CD4-positive, alpha-beta T cell treated with Interleukin-15 for 4 hours (primary cell): ENCODE measurements around the gene RGS9.
"Not testable (repeated sequence)": the region's sequence is repeated elsewhere in the genome, so short reads cannot be mapped to it uniquely, and the experiment has no call there.

Experiments
- DNase-seq: peaks from one replicate; pipeline ENCODE4 v3.0.0-alpha.2; 2020; ENCODE audit warnings: low spot score

Gene RGS9

DNA sequence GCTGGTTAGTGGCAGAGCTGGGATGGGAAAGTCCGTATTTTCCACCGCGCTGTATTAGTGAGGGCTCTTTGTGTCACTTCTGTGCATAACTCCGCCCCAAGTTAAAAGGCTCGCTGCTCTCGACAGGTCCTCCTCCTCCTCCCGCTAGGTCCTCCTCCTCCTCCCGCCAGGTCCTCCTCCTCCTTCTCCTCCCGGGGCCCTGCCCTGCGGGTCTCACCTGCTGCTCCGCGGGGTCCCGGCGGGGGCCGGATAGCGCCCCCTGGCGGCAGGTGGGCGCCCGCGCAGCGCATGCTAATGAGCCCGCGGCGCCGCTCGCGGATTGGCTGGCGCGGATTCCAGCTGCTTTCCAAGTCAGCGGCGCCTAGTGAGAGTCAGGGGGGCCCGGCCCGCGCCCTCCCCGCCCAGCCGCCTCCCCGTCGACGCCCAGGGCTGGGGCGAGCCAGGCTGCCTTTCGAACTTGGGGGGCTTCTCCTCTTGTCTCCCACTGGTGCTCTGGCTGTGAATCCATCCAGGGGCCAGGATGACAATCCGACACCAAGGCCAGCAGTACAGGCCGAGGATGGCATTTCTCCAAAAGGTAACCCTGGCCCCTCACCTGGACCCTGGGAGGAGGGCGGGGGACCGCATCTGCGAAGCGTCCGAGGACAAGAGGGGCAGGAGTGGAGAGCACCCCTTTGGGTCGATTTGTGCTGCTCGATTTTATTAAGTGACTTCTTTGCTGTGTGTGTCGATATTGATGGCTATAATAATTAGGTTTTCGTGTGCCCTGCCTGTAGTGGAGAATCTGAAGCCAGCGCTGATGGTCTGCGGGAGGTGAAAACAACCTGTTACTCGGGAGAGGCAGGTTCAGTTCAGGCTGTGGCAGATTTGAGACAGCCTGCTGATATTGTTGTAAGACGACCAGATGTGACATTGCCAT lies at the start of gene RGS9:
RGS9 (plus strand) TSS at position 350 of the 919 bp plus-strand sequence; CDS start at position 521, 171 bp downstream.
- peak; percentile 85 for DNase-seq

DNA sequence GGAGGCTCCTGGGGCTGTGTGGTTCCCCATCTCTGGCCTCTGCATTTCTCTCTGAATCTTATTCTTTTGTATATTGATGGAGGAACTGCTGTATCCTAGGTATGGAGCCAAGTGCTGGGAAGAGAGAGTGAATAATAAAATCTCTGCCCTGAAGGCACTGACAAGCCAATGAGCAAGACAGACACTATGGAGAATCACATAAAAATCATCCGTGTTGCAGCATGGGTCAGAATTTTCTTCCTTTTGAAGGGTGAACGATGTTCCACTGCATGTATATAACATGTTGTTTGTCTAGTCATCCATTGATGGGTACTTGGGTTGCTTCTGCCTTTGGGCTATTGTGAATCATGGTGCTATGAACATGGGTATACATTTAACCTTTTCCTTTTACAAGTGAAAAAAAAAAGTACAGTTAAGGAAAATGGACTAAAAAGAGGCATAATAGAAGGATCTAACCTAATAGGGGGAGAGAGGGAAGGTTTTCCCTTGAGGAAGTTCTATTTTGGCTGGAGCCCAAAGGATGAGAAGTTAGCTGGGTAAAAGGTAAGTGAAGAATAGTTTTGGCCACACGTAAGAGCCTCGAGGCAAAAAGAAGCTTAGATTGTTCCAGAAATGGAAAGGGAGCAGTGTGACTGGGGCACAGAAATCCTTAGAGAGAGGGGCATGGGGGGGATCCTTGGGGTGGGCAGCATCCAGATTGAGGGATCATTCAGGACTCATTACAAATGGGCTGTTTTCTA lies 48.4 kb upstream of the RGS9 start:
- no peak for DNase-seq

DNA sequence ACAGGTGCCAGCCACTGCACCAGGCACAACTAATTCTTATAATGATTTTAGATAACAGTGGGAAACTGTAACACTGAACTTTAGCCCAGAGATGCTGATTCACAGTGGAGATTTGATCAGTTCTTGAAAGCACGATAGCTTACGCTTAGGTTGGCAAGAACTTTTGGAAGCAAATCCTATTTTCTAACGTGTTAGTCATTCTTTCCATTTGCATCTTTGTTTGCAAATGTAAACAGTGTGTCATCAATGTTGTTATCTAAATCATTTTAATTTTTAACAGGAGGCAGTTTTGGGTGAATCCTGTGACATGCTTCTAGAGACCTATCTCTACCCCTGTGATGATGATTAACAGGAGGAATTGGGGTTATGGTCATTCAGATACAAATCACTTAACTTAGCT lies 44.9 kb upstream of the RGS9 start:
- DNase-seq: no peak

DNA sequence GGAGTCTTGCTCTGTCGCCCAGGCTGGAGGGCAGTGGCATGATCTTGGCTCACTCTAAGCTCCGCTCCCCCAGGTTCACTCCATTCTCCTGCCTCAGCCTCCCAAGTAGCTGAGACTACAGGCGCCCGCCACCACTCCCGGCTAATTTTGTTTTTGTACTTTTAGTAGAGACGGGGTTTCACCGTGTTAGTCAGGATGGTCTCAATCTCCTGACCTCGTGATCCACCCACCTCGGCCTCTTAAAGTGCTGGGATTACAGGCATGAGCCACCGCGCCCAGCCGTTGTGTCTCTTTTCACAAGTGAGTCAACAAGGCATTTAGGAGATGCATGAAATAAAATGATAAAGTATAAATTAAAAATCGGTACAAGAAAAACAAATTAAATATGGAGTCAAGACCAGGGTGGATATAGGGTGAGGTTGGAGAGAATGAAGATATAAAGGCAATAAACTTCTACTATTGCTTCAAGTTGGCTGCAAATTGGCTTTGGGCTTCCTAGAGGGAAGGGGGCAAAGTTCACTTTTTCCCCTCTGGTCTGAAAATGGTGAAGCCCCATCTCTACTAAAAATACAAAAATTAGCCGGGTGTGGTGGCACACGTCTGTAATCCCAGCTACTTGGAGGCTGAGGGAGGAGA lies 44.3 kb upstream of the RGS9 start:
- DNase-seq: not testable (repeated sequence)

DNA sequence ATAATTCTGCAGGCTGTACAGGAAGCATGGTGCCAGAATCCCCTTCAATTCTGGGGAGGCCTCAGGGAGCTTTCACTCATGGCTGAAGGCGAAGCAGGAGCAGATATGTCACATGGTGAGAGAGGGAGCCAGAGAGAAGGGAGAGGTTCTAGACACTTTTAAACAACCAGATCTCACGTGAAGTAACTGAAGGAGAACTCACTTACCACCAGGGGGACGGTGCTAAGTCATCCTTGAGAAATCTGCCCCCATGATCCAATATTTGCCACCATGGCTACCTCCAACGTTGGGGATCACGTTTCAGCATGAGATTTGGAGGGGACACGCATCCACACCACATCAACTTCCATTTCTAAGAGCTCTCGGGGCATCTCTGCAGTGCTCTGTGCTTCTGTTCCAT lies 43.2 kb upstream of the RGS9 start:
- no peak for DNase-seq

DNA sequence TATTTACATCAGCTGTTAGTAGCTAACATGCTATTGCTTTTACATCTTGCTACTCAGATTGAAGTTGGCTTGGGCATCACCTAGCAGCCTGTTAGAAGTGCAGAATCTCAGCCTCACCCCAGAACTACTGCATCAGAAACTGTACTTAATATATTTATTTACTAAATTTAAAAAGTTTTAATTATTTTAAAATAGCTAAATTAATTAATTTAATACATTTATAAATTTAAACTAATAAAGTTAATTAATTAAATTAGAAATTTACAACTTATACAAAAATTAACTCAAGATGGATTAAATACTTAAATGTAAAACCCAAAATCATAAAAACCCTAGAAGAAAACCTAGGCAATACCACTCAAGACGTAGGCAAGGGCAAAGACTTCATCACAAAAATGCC lies 41.7 kb upstream of the RGS9 start:
- no peak for DNase-seq

DNA sequence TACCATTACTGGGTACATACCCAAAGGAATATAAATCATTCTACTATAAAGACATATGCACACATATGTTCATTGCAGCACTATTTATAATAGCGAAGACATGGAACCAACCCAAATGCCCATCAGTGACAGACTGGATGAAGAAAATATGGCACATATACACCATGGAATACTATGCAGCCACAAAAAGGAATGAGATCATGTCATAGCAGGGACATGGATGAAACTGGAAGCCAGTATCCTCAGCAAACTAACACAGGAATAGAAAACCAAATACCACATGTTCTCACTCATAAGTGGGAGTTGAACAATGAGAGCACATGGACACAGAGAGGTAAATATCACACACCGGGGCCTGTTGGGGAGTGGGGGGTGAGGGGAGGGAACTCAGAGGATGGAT lies 40.8 kb upstream of the RGS9 start:
- DNase-seq: not testable (repeated sequence)

DNA sequence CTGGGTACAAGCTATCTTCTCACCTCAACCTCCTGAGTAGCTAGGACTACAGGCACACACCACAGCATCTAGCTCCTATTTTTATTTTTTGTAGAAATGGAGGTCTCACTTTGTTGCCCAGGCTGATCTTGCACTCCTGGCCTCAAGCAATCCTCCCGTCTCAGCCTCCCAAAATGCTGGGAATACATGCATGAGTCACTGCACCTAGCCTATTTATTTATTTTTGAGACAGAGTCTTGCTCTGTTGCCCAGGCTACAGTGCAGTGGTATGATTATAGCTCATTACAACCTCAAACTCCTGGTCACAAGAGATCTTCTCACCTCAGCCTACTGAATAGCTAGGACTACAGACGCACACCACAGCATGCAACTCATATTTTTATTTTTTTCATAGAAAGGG lies 40.1 kb upstream of the RGS9 start:
- DNase-seq: no peak

DNA sequence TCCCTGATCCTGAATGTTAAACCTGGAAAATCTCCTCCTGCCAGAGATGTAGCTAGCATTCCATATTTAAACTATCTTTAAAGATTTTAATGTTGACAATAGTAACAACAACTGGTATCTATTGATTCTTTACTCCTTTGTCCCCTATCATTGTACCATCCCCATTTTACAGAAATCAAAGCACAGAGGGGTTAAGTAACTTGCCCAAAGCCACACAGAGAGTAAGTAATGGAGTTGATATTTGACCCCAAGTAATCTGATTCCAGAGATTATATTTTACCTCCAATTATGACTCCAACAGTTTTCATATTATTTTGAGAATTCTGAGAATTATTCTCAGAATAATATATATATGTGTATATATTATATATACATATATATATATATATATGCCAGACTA lies 37.7 kb upstream of the RGS9 start:
- DNase-seq: no peak

DNA sequence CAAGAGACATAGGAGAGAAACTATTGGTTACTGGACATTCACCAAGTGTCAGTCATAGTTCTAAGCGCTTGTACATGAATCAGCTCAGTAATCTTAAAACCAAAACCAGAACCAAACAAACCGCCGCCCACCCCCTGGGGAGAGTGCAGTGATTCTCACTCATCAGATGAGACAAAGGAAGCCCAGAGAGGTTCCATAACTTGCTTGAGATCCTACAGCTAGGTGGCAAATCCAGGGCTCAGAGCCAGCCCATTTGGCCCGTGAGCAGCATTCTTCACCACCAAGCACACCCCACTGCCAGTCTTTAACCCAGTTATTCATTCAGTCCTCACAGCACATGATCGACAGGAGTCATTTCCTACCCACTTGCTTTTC lies 37.2 kb upstream of the RGS9 start:
- peak; percentile 66 for DNase-seq

DNA sequence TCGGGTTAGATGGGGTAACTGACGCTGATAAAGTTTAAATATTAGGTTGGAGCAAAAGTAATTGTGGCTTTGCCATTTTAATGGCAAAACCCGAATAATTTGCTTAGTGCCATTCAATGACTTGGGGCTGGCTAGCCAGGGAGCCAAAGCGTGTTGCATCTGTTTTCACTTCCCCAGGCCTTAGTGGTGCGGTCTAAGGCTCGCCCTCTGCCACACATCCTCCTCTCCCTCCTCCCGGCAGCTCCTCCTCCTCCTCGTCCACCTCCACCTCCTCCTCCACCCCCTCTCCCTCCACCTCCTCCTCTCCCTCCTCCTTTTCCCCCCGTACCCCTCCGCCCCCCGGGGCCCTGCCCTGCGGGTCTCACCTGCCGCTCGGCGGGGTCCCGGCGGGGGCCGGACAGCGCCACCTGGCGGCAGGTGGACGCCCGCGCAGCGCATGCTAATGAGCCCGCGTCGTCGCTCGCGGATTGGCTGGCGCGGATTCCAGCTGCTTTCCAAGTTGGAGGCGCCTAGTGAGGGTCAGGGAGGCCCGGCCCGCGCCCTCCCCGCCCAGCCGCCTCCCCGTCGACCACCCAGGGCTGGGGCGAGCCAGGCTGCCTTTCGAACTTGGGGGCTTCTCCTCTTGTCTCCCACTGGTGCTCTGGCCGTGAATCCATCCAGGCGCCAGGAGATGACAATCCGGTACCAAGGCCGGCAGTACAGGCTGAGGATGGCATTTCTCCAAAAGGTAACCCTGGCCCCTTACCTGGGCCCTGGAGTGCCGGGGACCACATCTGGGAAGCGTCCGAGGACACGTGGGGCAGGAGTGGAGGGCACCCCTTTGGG lies 36.6 kb upstream of the RGS9 start:
- peak; percentile 78 for DNase-seq

DNA sequence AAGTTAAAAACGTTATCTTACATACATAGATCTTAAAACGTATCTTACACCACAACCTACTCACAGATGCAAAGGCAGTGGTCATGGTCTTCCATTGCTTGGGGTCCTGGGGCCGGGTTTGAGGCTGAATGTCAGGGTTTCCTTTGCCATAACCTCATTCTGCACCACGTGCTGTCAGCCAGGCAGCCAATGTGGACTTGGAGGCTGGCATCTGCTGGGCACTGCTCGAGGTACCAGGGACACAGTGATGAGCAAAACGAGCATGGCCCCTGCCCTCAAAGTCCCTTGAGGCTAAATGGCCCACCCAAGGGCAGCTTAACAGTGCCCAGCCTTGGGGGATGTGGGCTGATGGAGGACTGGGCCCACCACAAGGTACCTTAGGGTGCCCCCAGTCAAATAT lies 35.8 kb upstream of the RGS9 start:
- DNase-seq: no peak

DNA sequence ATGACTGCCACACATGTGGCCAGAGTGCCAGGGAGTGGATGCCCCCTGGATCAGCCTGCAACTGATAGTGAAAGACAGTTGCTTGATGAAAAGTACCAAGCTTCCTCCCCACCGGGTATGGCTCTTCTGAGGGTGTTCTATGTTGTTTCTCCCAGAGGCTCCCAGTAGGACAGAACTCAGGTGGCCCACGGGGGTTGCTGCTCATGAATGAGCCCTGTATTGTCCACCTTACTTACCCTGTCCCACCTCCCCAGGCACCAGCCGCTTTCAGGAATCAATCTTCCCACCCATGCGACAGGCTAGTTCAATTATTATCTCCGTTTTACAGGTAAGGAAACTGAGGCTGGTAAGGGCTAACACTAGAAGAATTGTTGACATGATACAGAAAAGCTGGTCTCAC lies 34.9 kb upstream of the RGS9 start:
- DNase-seq: no peak

DNA sequence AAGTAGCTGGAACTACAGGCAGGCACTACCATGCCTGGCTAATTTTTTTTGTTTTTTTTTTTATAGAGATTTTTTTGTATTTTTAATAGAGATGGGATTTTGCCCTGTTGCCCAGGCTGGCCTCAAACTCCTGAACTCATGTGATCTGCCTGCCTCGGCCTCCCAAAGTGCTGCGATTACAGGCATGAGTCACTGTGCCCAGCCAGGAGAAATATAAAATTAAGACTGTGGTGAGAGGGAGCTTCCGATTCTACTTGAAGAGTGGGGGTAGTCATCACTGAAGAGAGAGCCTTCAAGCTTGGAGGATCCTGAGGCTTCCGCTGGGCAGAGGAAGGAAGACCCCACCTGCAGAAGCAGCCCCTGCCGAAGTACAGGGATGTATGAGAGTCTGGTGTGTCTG lies 34.4 kb upstream of the RGS9 start:
- no peak for DNase-seq

DNA sequence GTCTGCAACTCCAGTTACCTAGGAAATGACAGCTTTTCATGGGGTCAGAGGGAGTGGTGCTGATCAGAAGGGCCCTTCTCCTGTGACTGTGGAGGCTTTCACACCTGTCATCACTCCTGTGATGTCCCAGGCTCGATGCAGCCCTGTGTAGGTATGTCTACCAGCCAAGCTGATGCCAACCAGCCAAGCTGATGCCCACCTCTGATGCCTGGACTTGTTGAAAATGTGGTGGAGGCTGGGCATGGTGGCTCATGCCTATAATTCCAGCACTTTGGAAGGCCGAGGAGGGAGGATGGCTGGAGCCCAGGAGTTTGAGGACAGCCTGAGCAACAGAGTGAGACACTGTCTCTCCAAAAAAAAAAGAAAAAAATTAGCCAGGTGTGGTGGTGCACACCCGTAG lies 33.7 kb upstream of the RGS9 start:
- no peak for DNase-seq

DNA sequence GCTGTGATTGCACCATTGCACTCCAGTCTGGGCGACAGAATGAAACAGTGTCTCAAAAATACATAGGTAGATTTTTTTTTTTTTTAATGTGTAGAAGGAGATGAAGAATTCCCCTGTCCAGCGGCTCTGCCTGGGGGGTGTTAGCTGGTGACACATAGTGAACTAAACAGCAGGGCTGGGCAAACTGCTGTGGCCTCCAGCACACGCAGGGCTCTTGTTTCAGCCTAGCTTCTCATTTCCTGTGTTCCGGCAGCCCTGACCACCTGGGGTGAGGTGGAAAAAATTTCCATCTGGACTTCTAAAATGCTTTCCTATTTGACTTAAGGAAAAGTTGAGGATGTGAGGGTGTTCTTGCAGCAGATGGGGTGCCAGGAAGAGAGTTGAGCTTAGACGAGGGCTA lies 33.3 kb upstream of the RGS9 start:
- no peak for DNase-seq

DNA sequence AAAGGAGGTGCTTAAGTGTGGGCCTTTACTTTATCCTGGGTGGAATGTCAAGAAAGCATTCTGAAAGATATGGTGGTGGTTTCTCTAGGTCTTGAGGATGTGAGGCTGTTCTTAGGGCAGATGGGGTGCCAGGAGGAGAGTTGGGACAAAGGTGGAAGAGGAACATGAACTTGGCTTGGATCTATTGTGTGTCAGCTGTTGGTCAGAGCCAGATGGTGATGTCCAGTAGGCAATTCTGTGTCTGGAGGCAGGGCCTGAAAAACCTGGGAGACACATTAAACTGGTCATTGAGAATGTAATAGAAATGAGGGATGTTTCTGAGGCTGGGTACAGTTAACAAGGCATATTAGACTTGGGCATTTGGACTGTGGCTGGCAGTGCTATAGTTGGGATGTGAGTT lies 32.6 kb upstream of the RGS9 start:
- DNase-seq: no peak

DNA sequence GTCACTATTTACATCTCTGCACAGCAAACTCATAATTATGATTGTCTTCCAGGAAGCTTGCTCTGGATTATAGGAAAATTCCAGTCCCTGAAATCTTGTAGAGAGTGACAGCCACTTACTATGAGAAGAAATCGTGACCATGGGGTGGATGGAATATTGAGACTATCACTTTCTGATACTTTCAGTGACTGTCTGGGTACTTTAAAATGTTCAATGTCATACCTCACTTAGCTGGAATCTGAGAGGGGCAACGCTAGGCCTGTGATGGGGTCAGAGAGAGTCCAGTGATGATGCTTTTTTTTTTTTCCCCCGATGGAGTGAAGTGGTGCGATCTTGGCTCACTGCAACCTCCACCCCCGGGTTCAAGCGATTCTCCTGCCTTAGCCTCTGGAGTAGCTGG lies 32.2 kb upstream of the RGS9 start:
- DNase-seq: no peak

DNA sequence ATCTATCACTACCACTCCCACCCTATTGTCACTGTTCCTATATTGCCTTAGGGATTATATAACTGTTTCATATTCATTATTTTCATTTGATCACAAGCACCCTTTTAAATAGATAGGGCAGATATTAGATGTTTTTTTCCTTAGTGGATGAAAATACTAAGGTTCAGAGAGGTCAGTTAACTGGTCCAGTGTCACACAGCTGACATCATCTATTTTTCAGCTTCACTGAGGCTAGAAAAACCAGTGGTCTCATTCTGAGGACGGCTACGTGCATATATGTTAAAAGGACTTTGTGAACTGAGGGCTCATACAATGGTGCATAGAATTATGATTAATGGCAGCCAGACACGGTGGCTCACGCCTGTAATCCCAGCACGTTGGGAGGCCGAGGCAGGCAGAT lies 29.0 kb upstream of the RGS9 start:
- no peak for DNase-seq

DNA sequence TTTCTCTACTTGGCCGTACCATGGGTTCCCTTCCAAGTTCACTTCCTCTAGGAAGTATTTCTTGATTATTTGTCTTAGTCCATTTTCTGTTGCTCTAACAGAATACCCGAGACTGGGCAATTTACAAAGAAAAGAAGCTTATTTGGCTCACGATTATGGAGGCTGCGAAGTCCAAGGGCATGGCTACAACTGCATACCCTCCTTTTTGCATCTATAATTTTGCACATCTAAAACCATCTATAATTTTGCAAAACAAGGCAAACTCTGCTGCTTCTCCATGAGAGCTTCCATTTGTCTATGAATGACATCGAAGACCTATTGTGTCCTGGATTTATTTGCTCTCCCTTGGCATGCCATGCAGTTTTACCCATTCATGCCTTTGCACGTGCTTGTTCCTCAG lies 27.6 kb upstream of the RGS9 start:
- DNase-seq: no peak

DNA sequence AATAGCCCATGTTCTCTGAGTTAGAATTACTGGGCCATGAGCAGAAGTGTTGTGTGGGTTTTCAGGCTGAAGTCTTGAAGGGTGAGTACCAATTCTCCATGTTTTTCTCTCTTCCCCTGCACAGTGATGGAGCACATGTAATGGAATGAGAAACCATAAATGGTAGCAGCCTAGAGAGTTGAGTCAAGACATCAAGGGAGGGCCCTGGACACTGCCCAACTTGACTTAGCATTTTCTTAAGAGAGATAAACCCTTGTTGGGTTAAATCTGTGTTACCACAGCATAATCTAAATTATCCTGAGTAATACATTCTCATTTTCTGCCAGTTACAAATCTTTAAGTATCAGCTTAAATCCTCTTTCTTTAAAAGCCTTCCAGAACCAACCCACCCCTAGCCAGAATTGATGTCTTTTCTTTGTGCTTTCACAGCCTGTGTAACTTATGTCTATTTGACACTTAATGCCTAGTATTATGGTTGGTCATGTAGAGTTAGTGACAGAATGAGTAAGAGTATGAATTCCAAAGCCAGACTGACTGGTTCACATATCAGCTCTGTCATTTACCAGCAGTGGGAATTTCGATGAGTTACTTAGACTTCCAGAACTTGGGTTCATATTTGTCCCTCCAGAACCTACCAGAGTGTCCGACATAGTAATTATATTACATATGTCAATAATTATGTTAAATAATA lies 27.0 kb upstream of the RGS9 start:
- no peak for DNase-seq

DNA sequence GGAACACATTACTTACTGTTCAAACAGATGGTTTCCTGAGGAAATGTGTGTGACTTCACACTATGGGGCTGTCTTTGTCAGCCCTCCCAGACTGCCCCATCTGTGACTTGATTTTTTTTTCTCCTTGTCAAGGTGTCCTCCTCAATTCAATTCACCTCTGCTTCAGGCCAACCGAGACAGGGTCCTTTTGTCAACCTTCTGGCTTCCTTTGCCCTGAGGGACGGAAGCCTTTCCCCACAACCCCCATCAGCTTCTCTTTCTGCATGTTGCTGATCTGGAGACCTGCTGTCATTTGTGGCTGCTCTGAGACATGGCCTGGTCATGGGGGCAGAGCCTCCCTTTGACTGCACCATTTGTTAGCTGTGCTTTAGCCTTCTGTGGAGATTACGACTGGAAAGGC lies 21.3 kb upstream of the RGS9 start:
- DNase-seq: no peak
